RWPE1 (cell line): ENCODE measurements around the gene FOXL2.

ENCODE experiments used
- CTCF ChIA-PET: fragments of 350-600 bp; sonication (Branson Sonifier 250); formaldehyde crosslinking; extraction: SDS; loops from one replicate; lab custom pipeline; 2021; lab: Yijun Ruan, JAX
- POLR2A ChIA-PET: fragments of 400-600 bp; formaldehyde crosslinking; extraction: SDS; loops from one replicate; lab custom pipeline; 2020; ENCODE audit warnings: antibody characterized with exemption; ENCODE audit not compliant: low non-redundant PET; lab: Yijun Ruan, JAX
- DNase-seq: peaks from one replicate; pipeline ENCODE4 v3.0.0; 2012; ENCODE audit warnings: low spot score
- H3K27ac ChIP-seq: fragments of 450-650 bp; 2 replicates; pipeline ENCODE4 v1.5.1; 2017
- TF ChIP-seq, protein P1 (sequence below): fragments of 450-650 bp; conservative IDR thresholded peaks from 2 replicates; pipeline ENCODE4 v1.5.1; 2017; ENCODE audit warnings: low read depth, mild to moderate bottlenecking

The FOXL2 gene

DNA sequence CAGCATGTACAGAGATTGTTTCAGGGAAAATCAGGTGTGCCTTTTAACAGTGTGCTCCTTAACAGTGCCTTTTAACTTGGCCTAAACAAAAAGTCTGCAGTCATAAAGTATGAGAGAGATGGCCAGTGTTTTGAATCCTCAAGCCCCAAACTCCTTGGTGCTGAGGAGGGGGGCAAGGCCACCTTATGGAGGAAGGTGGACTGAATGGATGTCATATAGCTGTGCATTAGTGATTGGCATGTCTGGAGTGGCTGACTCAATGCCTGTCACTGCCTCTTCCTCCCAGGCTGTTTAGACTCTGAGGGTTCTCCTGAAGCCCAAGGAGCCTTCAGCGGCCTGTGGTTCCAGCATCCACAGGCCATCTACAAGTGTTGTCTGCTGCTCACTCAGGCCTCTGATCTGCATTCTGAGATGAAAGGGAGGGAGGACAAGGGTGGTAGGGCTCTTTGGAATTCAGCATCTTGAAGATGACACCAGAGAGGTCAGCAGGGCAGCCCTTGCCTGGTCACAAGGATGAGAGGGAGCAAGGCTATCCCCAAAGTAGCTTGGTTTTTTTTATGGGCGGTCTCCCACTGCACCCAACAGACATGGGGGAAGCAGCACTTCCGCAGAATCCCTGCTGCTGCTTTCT is 1.5 kb upstream of the FOXL2 start:
- ChIA-PET POLR2A (no interaction called here), CTCF (interaction anchor here (0.6 kb wide), 2 partner anchors 24 to 98 kb away, joined by 3 to 4 read pairs; no protein-coding TSS in a partner anchor)
- TF ChIP-seq, protein P1, sequence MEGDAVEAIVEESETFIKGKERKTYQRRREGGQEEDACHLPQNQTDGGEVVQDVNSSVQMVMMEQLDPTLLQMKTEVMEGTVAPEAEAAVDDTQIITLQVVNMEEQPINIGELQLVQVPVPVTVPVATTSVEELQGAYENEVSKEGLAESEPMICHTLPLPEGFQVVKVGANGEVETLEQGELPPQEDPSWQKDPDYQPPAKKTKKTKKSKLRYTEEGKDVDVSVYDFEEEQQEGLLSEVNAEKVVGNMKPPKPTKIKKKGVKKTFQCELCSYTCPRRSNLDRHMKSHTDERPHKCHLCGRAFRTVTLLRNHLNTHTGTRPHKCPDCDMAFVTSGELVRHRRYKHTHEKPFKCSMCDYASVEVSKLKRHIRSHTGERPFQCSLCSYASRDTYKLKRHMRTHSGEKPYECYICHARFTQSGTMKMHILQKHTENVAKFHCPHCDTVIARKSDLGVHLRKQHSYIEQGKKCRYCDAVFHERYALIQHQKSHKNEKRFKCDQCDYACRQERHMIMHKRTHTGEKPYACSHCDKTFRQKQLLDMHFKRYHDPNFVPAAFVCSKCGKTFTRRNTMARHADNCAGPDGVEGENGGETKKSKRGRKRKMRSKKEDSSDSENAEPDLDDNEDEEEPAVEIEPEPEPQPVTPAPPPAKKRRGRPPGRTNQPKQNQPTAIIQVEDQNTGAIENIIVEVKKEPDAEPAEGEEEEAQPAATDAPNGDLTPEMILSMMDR: no peak
- DNase-seq: no peak
- no peak overlapping the region for H3K27ac ChIP-seq

DNA sequence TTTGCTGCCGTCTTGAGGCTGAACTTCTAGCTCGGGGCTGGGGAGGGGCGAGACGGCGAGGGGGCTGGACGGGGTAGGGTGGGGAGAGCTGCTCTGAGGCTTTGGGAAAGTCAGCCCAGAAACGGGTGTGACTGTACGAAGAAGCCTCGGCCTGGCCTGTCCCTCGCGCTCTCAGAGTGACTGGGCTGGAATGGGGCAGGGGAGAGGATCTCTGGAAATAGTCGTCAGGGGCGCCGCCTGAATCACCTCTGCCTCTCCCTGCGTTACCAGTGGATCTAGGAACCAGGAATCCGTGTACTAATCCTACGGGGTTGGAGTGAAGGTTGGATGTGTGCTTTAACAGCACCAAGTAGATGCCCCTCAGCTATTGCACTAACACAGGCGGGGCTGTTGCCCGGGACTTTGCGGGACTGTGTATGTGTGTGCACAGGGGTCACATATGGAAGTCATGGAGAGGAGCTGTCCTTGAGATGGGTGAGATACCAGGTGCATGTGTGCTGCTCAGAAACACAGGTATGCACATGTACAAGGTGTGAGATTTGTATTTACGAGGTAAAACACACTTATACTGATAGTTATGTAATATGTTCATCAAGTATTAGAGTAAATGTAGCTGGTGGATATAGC is 671 bp upstream of the FOXL2 start:
- ChIA-PET CTCF (interaction anchor here (0.6 to 1.3 kb wide), 5 partner anchors 10 to 735 kb away, joined by 3 to 5 read pairs (median 3); no protein-coding TSS in a partner anchor), POLR2A (no interaction called here)
- TF ChIP-seq, protein P1: no peak
- no peak for DNase-seq
- H3K27ac ChIP-seq: no peak overlapping the region

DNA sequence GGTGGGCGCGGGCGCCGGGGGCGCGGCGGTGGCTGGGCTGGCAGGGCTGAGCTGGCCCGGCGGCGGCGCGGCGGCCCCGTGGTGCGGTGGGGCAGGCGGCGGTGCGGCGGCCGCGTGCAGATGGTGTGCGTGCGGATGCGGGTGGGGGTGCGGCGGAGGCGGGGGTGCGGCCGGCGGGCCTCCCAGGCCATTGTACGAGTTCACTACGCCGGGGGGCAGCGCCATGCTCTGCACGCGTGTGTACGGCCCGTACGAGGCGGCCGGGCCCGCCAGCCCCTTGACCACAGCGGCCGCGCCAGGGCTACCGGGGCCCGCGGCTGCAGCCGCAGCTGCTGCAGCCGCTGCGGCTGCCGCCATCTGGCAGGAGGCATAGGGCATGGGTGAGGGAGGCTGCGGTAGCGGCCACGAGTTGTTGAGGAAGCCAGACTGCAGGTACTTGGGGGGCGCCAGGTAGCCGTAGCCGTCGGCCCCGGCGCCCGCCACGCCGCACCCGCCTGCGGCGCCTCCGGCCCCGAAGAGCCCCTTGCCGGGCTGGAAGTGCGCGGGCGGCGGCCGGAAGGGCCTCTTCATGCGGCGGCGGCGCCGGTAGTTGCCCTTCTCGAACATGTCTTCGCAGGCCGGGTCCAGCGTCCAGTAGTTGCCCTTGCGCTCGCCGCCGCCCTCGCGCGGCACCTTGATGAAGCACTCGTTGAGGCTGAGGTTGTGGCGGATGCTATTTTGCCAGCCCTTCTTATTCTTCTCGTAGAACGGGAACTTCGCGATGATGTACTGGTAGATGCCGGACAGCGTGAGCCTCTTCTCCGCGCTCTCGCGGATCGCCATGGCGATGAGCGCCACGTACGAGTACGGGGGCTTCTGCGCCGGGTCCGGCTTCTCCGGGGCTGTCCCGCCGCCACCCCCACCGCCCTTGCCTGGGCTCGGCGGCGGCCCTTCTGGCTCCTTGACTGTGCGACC is 951 bp downstream of the FOXL2 start:
- ChIA-PET POLR2A (no interaction called here), CTCF (interaction anchor here (0.5 to 2.1 kb wide), 6 partner anchors 10 to 353 kb away, joined by 3 to 11 read pairs (median 4); no protein-coding TSS in a partner anchor)
- H3K27ac ChIP-seq: no peak overlapping the region
- no peak for DNase-seq
- TF ChIP-seq, protein P1: peak; percentile 19

DNA sequence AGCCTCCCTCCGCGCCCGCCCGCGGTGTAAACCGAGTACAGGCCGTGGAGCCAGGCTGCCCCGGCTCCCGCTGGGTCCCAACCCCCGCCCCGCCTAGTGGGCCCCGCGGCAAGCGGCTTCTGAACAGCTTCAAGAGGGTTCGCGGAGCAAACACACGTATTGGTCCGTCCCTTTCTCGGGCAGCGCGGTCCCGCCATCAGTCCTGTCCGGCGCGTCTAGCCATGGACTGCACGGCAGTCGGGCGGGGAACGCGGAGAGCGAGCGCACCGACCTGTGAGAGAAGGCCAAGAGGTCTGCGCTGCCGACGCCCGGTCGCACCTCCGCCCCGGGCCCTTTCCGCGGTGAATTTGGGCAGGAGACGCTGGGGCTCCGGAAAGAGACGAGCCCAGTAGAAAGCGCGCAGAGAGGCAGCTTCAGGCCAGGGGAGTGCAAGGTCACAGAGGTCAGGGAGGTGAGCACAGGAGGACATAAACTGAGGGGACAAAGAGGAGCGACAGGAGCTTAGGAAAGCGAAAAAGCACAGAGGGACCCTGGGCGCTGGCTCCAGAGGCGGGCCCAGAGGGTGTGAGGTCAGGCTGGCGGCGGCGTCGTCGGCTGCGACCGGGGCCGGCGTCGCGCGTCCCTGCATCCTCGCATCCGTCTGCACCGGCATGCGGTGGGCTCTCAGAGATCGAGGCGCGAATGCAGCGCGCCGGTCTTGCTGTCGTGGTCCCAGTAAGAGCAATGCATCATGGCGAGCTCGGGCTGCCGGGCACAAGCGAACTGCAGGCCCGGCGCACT is 1.8 kb downstream of the FOXL2 start:
- TF ChIP-seq, protein P1: no peak
- H3K27ac ChIP-seq: no peak overlapping the region
- CTCF ChIA-PET: interaction anchor here (0.5 to 2.1 kb wide), 9 partner anchors 9 to 438 kb away, joined by 3 to 11 read pairs (median 3); no protein-coding TSS in a partner anchor
- POLR2A ChIA-PET: no interaction called here
- DNase-seq: no peak

DNA sequence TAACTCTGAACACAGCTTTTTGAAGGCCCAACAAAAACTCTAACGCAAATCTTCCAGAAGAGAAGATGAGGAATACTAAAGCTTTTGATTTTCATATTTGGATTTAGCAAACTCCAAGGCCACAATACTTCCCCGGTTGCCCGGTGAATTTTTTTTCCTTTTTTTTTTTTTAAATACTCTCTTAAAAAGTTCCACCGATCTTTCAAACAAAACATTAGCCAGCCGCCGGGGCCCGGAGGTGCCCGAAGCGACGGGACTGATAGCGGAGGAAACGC is 2.3 kb downstream of the FOXL2 start:
- no peak for DNase-seq
- ChIA-PET POLR2A (no interaction called here), CTCF (interaction anchor here (0.6 to 2.1 kb wide), 7 partner anchors 8 to 439 kb away, joined by 3 to 11 read pairs (median 3); no protein-coding TSS in a partner anchor)
- no peak overlapping the region for H3K27ac ChIP-seq
- TF ChIP-seq, protein P1: no peak
